Endothelial cell of umbilical vein (primary cell): ENCODE measurements around the gene SLIT2. TPM values are rescaled to one million over a fixed set of nuclear protein-coding genes. Genes with fewer than 3 reads are reported as not detected.
A peak's percentile ranks its signal among the peaks of the same experiment; 100 is the strongest.

Experiments used
- BruUV-seq: library from RNA; stranded (reverse); fragments of 400-500 nt; replicated peaks from 2 replicates; lab custom pipeline; 2021; lab: Mats Ljungman, UMichigan
- CTCF ChIA-PET: fragments of 300-600, 350-600 bp; sonication (Branson Sonifier 250); formaldehyde crosslinking; loops from one replicate; lab custom pipeline; 2021; ENCODE audit warnings: antibody characterized with exemption, inconsistent platforms; lab: Charles Lee
- POLR2A ChIA-PET: fragments of 300-600, 350-600 bp; sonication (Branson Sonifier 250); formaldehyde crosslinking; loops from one replicate; lab custom pipeline; 2021; ENCODE audit warnings: antibody characterized with exemption, inconsistent platforms; lab: Charles Lee
- DNase-seq: peaks from one replicate; pipeline ENCODE4 v3.0.0-alpha.2; 2011; ENCODE audit warnings: low read depth, low spot score
- FAIRE-seq: peaks from 2 replicates; lab custom pipeline; 2011; peaks lifted over from hg19 to GRCh38; lab: Jason Lieb, UNC
- H2AFZ ChIP-seq: 2 replicates; pipeline ENCODE4 v1.6.0; 2012; ENCODE audit warnings: low read depth, low read length, control low read depth, inconsistent platforms
- H3K27ac ChIP-seq: 2 replicates; pipeline ENCODE4 v1.5.1; 2011; ENCODE audit warnings: low read depth, mild to moderate bottlenecking, control low read depth, low read length, moderate library complexity; ENCODE audit not compliant: insufficient read depth
- H3K27me3 ChIP-seq, 2 experiments: 2 replicates each; pipeline versions ENCODE4 v1.6.0 to v1.6.1; 2011; ENCODE audit warnings: low read length in 2 of 2, mixed read lengths in 1 of 2; ENCODE audit not compliant: control insufficient read depth in 2 of 2, insufficient read depth in 2 of 2
- H3K36me3 ChIP-seq, 2 experiments: 2 replicates in 1 of 2; 3 replicates in 1 of 2; pipeline ENCODE4 v1.5.1; 2011; ENCODE audit warnings: low read length in 2 of 2, mild to moderate bottlenecking in 1 of 2, moderate library complexity in 1 of 2; ENCODE audit not compliant: control insufficient read depth in 2 of 2, insufficient read depth in 2 of 2; ENCODE audit errors: extremely low read depth in 1 of 2
- H3K4me1 ChIP-seq: 3 replicates; pipeline ENCODE4 v1.5.1; 2011; ENCODE audit warnings: mild to moderate bottlenecking, low read length; ENCODE audit not compliant: control insufficient read depth, insufficient read depth; ENCODE audit errors: extremely low read depth
- H3K4me2 ChIP-seq: 2 replicates; pipeline ENCODE4 v1.6.1; 2011; ENCODE audit warnings: low read length, control low read depth, mixed read lengths; ENCODE audit not compliant: insufficient read depth
- H3K4me3 ChIP-seq, 3 experiments: fragments of 200-600 bp in 1 of 3; sonication (generic), shearing (Covaris generic) in 1 of 3; replicated peaks in 1 of 3; 2 replicates each; pipeline ENCODE4 v1.5.1; 2011 to 2016; ENCODE audit warnings: control low read depth in 3 of 3, low read length in 3 of 3, mild to moderate bottlenecking in 2 of 3, inconsistent platforms in 1 of 3, low read depth in 1 of 3, moderate library complexity in 1 of 3; ENCODE audit not compliant: insufficient read depth in 1 of 3
- H3K79me2 ChIP-seq: 2 replicates; pipeline ENCODE4 v1.6.0; 2012; ENCODE audit warnings: low read length, inconsistent platforms; ENCODE audit not compliant: control insufficient read depth, insufficient read depth
- H3K9ac ChIP-seq: replicated peaks from 2 replicates; pipeline ENCODE3; 2011; ENCODE audit warnings: low read length, control low read depth; ENCODE audit not compliant: insufficient read depth; ENCODE audit errors: extremely low read depth
- H3K9me1 ChIP-seq: replicated peaks from 3 replicates; pipeline ENCODE4 v1.6.0; 2011; ENCODE audit warnings: mild to moderate bottlenecking, low read length; ENCODE audit not compliant: control insufficient read depth, insufficient read depth; ENCODE audit errors: extremely low read depth
- H3K9me3 ChIP-seq: replicated peaks from 2 replicates; pipeline ENCODE4 v1.5.1; 2012; ENCODE audit warnings: low read length, inconsistent platforms; ENCODE audit not compliant: control insufficient read depth, insufficient read depth
- H4K20me1 ChIP-seq: replicated peaks from 2 replicates; pipeline ENCODE3; 2011; ENCODE audit warnings: mild to moderate bottlenecking, low read length; ENCODE audit not compliant: control insufficient read depth, insufficient read depth; ENCODE audit errors: extremely low read depth
- FOS ChIP-seq: IDR thresholded peaks from 2 replicates; pipeline ENCODE4 v1.6.1; 2011; ENCODE audit warnings: mild to moderate bottlenecking, low read length, moderate library complexity, borderline replicate concordance; ENCODE audit not compliant: insufficient read depth
- JUN ChIP-seq: IDR thresholded peaks from 2 replicates; pipeline ENCODE4 v1.6.1; 2011; ENCODE audit warnings: borderline replicate concordance, low read depth; ENCODE audit not compliant: insufficient read length, insufficient read depth
- MYC ChIP-seq: IDR thresholded peaks from one replicate; pipeline ENCODE4 v1.6.1; 2011; ENCODE audit warnings: mild to moderate bottlenecking, low read depth, low read length
- POLR2A ChIP-seq: IDR thresholded peaks from 2 replicates; pipeline ENCODE4 v1.6.1; 2012; ENCODE audit warnings: low read depth, mild to moderate bottlenecking, control low read depth, low read length
- POLR2AphosphoS5 ChIP-seq: IDR thresholded peaks from 2 replicates; pipeline ENCODE4 v1.6.1; 2012; ENCODE audit warnings: low read depth, mild to moderate bottlenecking, control low read depth, low read length, moderate library complexity; ENCODE audit not compliant: insufficient read depth
- dilution Hi-C: fragments of 300-500 bp; cut with MboI; formaldehyde crosslinking; loops from one replicate; pipeline ENCODE4 v1.15.0; 2019; ENCODE audit warnings: low sequenced_read_pairs; ENCODE audit not compliant: extremely low pct_ligation_motif_present
- intact Hi-C: fragments of 100-400 bp; cut with micrococcal nuclease; formaldehyde crosslinking; loops from one replicate; pipeline ENCODE4 v1.10.0; 2022
- polyA plus RNA-seq, 4 experiments: library from polyadenylated mRNA; depleted of rRNA in 3 of 4; stranded (reverse) in 3 of 4; unstranded in 1 of 4; fragments of >200 nt; gene quantifications; 2 replicates each; pipeline versions ENCODE4 v1.2.1 to v1.2.3, GENCODE V29; 2011 to 2012; ENCODE audit warnings: missing spikeins in 1 of 4
- total RNA-seq: library from RNA; stranded (reverse); gene quantifications from 2 replicates; pipeline ENCODE4 v1.2.3, GENCODE V29; 2021
- TF ChIP-seq, protein P1 (sequence below), 2 donors: IDR thresholded peaks; 1 replicate in 1 of 2; 2 replicates in 1 of 2; pipeline ENCODE4 v1.5.1; 2011; ENCODE audit warnings: low read length in 2 of 2, mild to moderate bottlenecking in 2 of 2, moderate library complexity in 2 of 2, control low read depth in 1 of 2, inconsistent platforms in 1 of 2, low read depth in 1 of 2; ENCODE audit not compliant: insufficient read depth in 1 of 2; ENCODE audit errors: extremely low read depth in 1 of 2

Gene SLIT2
- total and polyA plus RNA-seq, 2 donors (not counting 3 experiments of a cell fraction or from before 2014, with no cell fraction given): 9.3 to 22.2 TPM

DNA sequence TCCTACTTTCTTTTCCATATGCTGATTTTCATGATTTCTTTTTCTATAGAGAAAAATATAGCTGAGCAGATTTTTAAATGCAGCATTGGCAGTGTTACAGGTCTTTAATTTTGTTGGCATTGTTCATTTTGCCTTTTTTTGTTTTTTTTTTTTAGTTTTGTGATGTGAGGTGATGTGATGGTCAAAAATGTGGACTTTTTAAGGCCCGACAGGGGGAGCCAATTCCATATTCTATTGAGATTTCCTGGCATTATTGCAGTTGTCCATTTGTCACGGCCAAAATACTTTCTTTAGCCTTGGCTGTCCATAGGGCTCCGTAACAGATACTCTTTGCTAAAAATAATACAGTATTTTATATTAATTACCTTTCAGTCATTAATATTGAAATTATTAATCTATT, 47.8 kb downstream of the SLIT2 start:
- ChIA-PET POLR2A (no interaction called here), CTCF (interaction anchor here (1.0 to 1.6 kb wide), 5 partner anchors 21 to 385 kb away, joined by 3 to 5 read pairs (median 4); no protein-coding TSS in a partner anchor)
- Histone ChIP-seq H3K27ac (no peak overlapping the region), H4K20me1 (no peaks in the 10 kb centered on the region), H2AFZ (no peak overlapping the region), H3K4me2 (no peak overlapping the region), H3K36me3 (no peaks in the 10 kb centered on the region), H3K9me1 (no peaks in the 10 kb centered on the region), H3K4me1 (no peaks in the 10 kb centered on the region), H3K4me3 (no peak overlapping the region), H3K27me3 (no peaks in the 10 kb centered on the region), H3K9me3 (no peaks in the 10 kb centered on the region), H3K9ac (no peak overlapping the region), H3K79me2 (no peaks in the 10 kb centered on the region)
- DNase-seq (peak; percentile 58), FAIRE-seq (no peak)
- no TSS peak for BruUV-seq
- intact Hi-C loops (loop anchor here (2.0 to 5.0 kb wide), 3 partner anchors 119 to 385 kb away; no protein-coding TSS in a partner anchor), dilution Hi-C loops (no loop called here)
- TF ChIP-seq POLR2A: no peak
- TF ChIP-seq MYC: no peak
- TF ChIP-seq, protein P1, sequence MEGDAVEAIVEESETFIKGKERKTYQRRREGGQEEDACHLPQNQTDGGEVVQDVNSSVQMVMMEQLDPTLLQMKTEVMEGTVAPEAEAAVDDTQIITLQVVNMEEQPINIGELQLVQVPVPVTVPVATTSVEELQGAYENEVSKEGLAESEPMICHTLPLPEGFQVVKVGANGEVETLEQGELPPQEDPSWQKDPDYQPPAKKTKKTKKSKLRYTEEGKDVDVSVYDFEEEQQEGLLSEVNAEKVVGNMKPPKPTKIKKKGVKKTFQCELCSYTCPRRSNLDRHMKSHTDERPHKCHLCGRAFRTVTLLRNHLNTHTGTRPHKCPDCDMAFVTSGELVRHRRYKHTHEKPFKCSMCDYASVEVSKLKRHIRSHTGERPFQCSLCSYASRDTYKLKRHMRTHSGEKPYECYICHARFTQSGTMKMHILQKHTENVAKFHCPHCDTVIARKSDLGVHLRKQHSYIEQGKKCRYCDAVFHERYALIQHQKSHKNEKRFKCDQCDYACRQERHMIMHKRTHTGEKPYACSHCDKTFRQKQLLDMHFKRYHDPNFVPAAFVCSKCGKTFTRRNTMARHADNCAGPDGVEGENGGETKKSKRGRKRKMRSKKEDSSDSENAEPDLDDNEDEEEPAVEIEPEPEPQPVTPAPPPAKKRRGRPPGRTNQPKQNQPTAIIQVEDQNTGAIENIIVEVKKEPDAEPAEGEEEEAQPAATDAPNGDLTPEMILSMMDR (IDR thresholded peaks at IDR 0.05; ENCODE audit: extremely low read depth in 1 of 2, insufficient read depth in 1 of 2, low read depth in 1 of 2, low read length in 2 of 2): peak; percentile 40 to 48
- no peak for TF ChIP-seq JUN

DNA sequence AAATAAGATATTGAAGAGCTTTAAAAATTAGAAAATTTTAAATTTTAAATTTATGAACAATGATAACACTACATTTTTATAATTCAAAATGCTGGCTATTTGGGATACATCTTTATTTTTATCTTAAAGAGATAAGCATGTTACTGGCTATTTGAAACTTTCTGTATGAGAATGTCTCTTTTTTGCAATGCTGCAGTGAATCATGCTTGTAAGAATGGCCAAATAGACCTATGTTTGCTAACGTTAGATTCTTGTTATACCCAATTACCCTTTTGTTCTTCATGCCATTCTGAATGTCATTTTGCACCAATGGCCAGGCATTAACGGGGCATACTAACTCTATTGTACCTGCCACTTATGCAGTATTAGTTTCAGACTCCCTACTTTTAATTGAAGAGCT, 49.5 kb downstream of the SLIT2 start:
- H3K4me3 ChIP-seq: no peak overlapping the region
- no peaks in the 10 kb centered on the region for H3K9me3 ChIP-seq
- intact Hi-C loops: no loop called here
- no peaks in the 10 kb centered on the region for H3K4me1 ChIP-seq
- BruUV-seq: no TSS peak
- no peak for FAIRE-seq
- DNase-seq: no peak
- ChIA-PET CTCF (interaction anchor here (0.7 to 1.8 kb wide), 8 partner anchors 9 to 827 kb away, joined by 3 to 8 read pairs (median 3); no protein-coding TSS in a partner anchor), POLR2A (no interaction called here)
- TF ChIP-seq, protein P1 (IDR thresholded peaks at IDR 0.05; ENCODE audit: extremely low read depth in 1 of 2, insufficient read depth in 1 of 2, low read depth in 1 of 2, low read length in 2 of 2): no peak
- TF ChIP-seq POLR2A (no peak), FOS (no peak), POLR2AphosphoS5 (no peak), MYC (no peak)
- H3K27me3 ChIP-seq: no peaks in the 10 kb centered on the region
- no peaks in the 10 kb centered on the region for H3K79me2 ChIP-seq
- no peaks in the 10 kb centered on the region for H3K36me3 ChIP-seq
- no peak overlapping the region for H3K4me2 ChIP-seq
- H3K9me1 ChIP-seq: no peaks in the 10 kb centered on the region
- no peak overlapping the region for H3K9ac ChIP-seq
- no peak overlapping the region for H2AFZ ChIP-seq
- no peaks in the 10 kb centered on the region for H4K20me1 ChIP-seq
- H3K27ac ChIP-seq: no peak overlapping the region
- dilution Hi-C loops: no loop called here
